Suppressor macrophage treated with lipopolysaccharide for 1 hour (primary cell): ENCODE data around the gene ANKRD34B.

Experiments
- DNase-seq, 3 donors: peaks; one replicate each; pipeline ENCODE4 v3.0.0-alpha.2; 2020 to 2022

Gene ANKRD34B

GRCh38 chr5:80569086-80569960 lies 757 bp downstream of the ANKRD34B start:
- DNase-seq: peak; percentile 22 to 47 (median 35)

- no peak for DNase-seq
These were observed 1.8 kb downstream of the ANKRD34B start for GRCh38 chr5:80568251-80568650.

- DNase-seq: no peak
These were observed 3.3 kb downstream of the ANKRD34B start for GRCh38 chr5:80566711-80567259.

- DNase-seq: no peak
These were observed 4.8 kb downstream of the ANKRD34B start for GRCh38 chr5:80565330-80565729.

- no peak for DNase-seq
These were observed 10.8 kb downstream of the ANKRD34B start for GRCh38 chr5:80559244-80559643.

- DNase-seq: no peak
These were observed 15.0 kb downstream of the ANKRD34B start for GRCh38 chr5:80555099-80555498.

GRCh38 chr5:80554646-80555045 lies 15.4 kb downstream of the ANKRD34B start:
- DNase-seq: no peak

- no peak for DNase-seq
These were observed 28.7 kb downstream of the ANKRD34B start for GRCh38 chr5:80541392-80541791.

GRCh38 chr5:80540691-80541090 lies 29.4 kb downstream of the ANKRD34B start:
- DNase-seq: no peak

- DNase-seq: peak; percentile 44 to 54 (median 48)
These were observed 53.3 kb downstream of the ANKRD34B start for GRCh38 chr5:80516826-80517225.

- no peak for DNase-seq
These were observed 60.7 kb downstream of the ANKRD34B start for GRCh38 chr5:80509362-80509761.

GRCh38 chr5:80508844-80509243 lies 61.2 kb downstream of the ANKRD34B start:
- no peak for DNase-seq

- DNase-seq: no peak
These were observed 62.4 kb downstream of the ANKRD34B start for GRCh38 chr5:80507663-80508062.
